ENCODE results near the gene GALK1. TPM values are rescaled to one million over a fixed set of nuclear protein-coding genes. Genes with fewer than 3 reads are reported as not detected.
A peak's percentile ranks its signal among the peaks of the same experiment; 100 is the strongest.

The GALK1 gene
- total and polyA plus RNA-seq, 2 of the 13 experiments (the other 11 are each of a cell fraction or from before 2014, with no cell fraction given), result 59.9 to 93.6 TPM

DNA sequence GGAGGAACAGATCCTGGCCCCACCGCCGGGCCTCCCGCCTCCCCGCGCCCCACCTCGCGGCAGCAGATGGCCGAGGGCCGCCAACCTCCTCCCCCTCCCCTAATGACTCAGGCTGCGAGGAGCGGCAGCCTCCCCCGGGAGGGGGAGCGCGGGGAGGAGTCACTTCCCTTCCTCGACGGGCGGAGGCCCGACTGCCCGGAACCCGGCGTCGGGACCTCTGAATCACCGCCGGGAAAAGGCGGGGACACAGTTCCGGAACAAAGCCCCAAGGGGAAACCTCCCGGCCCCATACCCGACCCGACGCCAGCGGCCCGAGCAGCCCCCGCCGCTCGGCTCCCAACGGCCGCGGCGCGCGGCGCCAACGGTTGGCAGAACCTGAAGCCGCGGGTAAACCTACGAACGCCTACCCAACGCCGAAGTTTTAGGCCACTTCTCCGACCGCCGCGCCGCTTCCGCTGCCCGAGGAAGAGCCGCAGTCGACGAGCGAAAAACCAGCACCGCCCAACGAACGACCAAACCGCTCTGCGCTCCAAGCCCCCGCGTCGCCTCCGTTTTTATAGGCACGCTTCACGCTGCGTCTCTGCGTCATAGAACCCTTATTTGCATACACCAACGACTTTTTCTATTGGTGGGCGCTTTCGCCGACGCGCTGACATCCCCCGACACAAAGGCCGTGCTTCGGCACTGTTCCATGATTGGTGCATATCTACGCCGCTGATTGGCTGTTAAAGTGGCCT is 14.4 kb upstream of the GALK1 start (continued):
- TF ChIP-seq TMF1 (CRISPR knock-in tag; IDR thresholded peaks at IDR 0.05; ENCODE audit: low read depth) (no peak), BRCA1 (CRISPR knock-in tag; IDR thresholded peaks at IDR 0.05) (no peak), EP300 (IDR thresholded peaks at IDR 0.05; ENCODE audit: low read depth in 2 of 2, low read length in 2 of 2) (peak in 1 of 2 experiments; percentile 12; a peak in 1 of 4 replicates), EP300 (CRISPR knock-in tag; IDR thresholded peaks at IDR 0.05; ENCODE audit: borderline replicate concordance) (no peak; the same call in none of the 2 replicates), TCF7L2 (IDR thresholded peaks at IDR 0.05; ENCODE audit: low read depth, low read length) (no peak), BORCS8-MEF2B (CRISPR knock-in tag; IDR thresholded peaks at IDR 0.05) (peak; percentile 82), ZNF747 (CRISPR knock-in tag; IDR thresholded peaks at IDR 0.05; ENCODE audit: borderline replicate concordance) (peak; percentile 79; the same call in 1 of the 2 replicates), MLLT10 (CRISPR knock-in tag; IDR thresholded peaks at IDR 0.05) (no peak), NCOR1 (IDR thresholded peaks at IDR 0.05; ENCODE audit: borderline replicate concordance, low read length) (peak; percentile 59; the same call in 1 of the 2 replicates), ZNF572 (CRISPR knock-in tag; IDR thresholded peaks at IDR 0.05) (no peak), CBX1 (IDR thresholded peaks at IDR 0.05; ENCODE audit: low read depth) (peak; percentile 99), RAD51 (IDR thresholded peaks at IDR 0.05; ENCODE audit: borderline replicate concordance) (no peak), ZNF296 (CRISPR knock-in tag; conservative IDR thresholded peaks at IDR 0.05) (no peak), ZNF343 (CRISPR knock-in tag; IDR thresholded peaks at IDR 0.05) (no peak; the same call in 1 of the 2 replicates), SNAI1 (CRISPR knock-in tag; IDR thresholded peaks at IDR 0.05; ENCODE audit: borderline replicate concordance) (peak; percentile 61; the same call in 1 of the 2 replicates)
- TF ChIP-seq, protein P1, sequence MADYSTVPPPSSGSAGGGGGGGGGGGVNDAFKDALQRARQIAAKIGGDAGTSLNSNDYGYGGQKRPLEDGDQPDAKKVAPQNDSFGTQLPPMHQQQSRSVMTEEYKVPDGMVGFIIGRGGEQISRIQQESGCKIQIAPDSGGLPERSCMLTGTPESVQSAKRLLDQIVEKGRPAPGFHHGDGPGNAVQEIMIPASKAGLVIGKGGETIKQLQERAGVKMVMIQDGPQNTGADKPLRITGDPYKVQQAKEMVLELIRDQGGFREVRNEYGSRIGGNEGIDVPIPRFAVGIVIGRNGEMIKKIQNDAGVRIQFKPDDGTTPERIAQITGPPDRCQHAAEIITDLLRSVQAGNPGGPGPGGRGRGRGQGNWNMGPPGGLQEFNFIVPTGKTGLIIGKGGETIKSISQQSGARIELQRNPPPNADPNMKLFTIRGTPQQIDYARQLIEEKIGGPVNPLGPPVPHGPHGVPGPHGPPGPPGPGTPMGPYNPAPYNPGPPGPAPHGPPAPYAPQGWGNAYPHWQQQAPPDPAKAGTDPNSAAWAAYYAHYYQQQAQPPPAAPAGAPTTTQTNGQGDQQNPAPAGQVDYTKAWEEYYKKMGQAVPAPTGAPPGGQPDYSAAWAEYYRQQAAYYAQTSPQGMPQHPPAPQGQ (CRISPR knock-in tag; IDR thresholded peaks at IDR 0.05; ENCODE audit: borderline replicate concordance), result no peak
- TF ChIP-seq, protein P2, sequence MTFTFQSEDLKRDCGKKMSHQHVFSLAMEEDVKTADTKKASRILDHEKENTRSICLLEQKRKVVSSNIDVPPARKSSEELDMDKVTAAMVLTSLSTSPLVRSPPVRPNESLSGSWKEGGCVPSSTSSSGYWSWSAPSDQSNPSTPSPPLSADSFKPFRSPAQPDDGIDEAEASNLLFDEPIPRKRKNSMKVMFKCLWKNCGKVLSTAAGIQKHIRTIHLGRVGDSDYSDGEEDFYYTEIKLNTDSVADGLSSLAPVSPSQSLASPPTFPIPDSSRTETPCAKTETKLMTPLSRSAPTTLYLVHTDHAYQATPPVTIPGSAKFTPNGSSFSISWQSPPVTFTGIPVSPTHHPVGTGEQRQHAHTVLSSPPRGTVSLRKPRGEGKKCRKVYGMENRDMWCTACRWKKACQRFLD (CRISPR knock-in tag; IDR thresholded peaks at IDR 0.05; ENCODE audit: borderline replicate concordance), result peak; percentile 90; the same call in 1 of the 2 replicates
- TF ChIP-seq, protein P3, sequence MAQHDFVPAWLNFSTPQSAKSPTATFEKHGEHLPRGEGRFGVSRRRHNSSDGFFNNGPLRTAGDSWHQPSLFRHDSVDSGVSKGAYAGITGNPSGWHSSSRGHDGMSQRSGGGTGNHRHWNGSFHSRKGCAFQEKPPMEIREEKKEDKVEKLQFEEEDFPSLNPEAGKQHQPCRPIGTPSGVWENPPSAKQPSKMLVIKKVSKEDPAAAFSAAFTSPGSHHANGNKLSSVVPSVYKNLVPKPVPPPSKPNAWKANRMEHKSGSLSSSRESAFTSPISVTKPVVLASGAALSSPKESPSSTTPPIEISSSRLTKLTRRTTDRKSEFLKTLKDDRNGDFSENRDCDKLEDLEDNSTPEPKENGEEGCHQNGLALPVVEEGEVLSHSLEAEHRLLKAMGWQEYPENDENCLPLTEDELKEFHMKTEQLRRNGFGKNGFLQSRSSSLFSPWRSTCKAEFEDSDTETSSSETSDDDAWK (CRISPR knock-in tag; IDR thresholded peaks at IDR 0.05), result no peak
- TF ChIP-seq, protein P4, sequence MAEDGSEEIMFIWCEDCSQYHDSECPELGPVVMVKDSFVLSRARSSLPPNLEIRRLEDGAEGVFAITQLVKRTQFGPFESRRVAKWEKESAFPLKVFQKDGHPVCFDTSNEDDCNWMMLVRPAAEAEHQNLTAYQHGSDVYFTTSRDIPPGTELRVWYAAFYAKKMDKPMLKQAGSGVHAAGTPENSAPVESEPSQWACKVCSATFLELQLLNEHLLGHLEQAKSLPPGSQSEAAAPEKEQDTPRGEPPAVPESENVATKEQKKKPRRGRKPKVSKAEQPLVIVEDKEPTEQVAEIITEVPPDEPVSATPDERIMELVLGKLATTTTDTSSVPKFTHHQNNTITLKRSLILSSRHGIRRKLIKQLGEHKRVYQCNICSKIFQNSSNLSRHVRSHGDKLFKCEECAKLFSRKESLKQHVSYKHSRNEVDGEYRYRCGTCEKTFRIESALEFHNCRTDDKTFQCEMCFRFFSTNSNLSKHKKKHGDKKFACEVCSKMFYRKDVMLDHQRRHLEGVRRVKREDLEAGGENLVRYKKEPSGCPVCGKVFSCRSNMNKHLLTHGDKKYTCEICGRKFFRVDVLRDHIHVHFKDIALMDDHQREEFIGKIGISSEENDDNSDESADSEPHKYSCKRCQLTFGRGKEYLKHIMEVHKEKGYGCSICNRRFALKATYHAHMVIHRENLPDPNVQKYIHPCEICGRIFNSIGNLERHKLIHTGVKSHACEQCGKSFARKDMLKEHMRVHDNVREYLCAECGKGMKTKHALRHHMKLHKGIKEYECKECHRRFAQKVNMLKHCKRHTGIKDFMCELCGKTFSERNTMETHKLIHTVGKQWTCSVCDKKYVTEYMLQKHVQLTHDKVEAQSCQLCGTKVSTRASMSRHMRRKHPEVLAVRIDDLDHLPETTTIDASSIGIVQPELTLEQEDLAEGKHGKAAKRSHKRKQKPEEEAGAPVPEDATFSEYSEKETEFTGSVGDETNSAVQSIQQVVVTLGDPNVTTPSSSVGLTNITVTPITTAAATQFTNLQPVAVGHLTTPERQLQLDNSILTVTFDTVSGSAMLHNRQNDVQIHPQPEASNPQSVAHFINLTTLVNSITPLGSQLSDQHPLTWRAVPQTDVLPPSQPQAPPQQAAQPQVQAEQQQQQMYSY (CRISPR knock-in tag; IDR thresholded peaks at IDR 0.05), result 0 out of 2 replicates have a peak, but pooled peaks have one; percentile 63
- TF ChIP-seq, protein P5, sequence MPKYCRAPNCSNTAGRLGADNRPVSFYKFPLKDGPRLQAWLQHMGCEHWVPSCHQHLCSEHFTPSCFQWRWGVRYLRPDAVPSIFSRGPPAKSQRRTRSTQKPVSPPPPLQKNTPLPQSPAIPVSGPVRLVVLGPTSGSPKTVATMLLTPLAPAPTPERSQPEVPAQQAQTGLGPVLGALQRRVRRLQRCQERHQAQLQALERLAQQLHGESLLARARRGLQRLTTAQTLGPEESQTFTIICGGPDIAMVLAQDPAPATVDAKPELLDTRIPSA (CRISPR knock-in tag; IDR thresholded peaks at IDR 0.05; ENCODE audit: borderline replicate concordance), result no peak

Measured in HepG2 (cell line).